GM12878 (cell line): ENCODE data around the gene CHMP4A. TPM values are rescaled to one million over a fixed set of nuclear protein-coding genes. Genes with fewer than 3 reads are reported as not detected.

Source experiments
- ATAC-seq: fragments of 200-7000 bp; cut with Tn5 transposase; 3 replicates; pipeline ENCODE4 v1.9.1; 2020; ENCODE audit warnings: mild to moderate bottlenecking, moderate library complexity
- BruUV-seq: library from RNA; stranded (reverse); fragments of 400-500 nt; replicated peaks from 2 replicates; lab custom pipeline; 2021; lab: Mats Ljungman, UMichigan
- CTCF ChIA-PET: fragments of 300-600 bp; sonication (Branson Sonifier 250); formaldehyde crosslinking; extraction: SDS; loops from one replicate; lab custom pipeline; 2021; ENCODE audit warnings: inconsistent platforms; lab: Yijun Ruan, JAX
- POLR2A ChIA-PET: fragments of 350-600 bp; formaldehyde crosslinking; extraction: SDS; loops from one replicate; lab custom pipeline; 2021; ENCODE audit warnings: inconsistent platforms; lab: Charles Lee
- RAD21 ChIA-PET: fragments of 300-600 bp; sonication (Branson Sonifier 250); formaldehyde crosslinking; loops from one replicate; lab custom pipeline; 2023; ENCODE audit warnings: antibody characterized with exemption; ENCODE audit not compliant: unreplicated experiment; lab: Charles Lee
- SMC1A ChIA-PET: fragments of 300-600 bp; sonication (Branson Sonifier 250); formaldehyde crosslinking; loops from one replicate; lab custom pipeline; 2023; ENCODE audit not compliant: unreplicated experiment, uncharacterized antibody; lab: Charles Lee
- DNase-seq: peaks from one replicate; pipeline ENCODE4 v3.0.0-alpha.2; 2011; ENCODE audit warnings: low read depth, low spot score
- FAIRE-seq: peaks from 3 replicates; lab custom pipeline; 2011; peaks lifted over from hg19 to GRCh38; lab: Jason Lieb, UNC
- H2AFZ ChIP-seq: 2 replicates; pipeline ENCODE4 v1.6.0; 2011; ENCODE audit warnings: low read depth, low read length, control low read depth; ENCODE audit not compliant: control insufficient read depth
- H3K27ac ChIP-seq: 2 replicates; pipeline ENCODE4 v1.5.1; 2011; ENCODE audit warnings: control low read depth; ENCODE audit not compliant: control insufficient read depth, insufficient read depth
- H3K27me3 ChIP-seq, 2 experiments: replicated peaks in 1 of 2; 2 replicates each; pipeline versions ENCODE4 v1.6.0 to v1.6.1; 2011; ENCODE audit warnings: low read length in 1 of 2; ENCODE audit not compliant: control insufficient read depth in 2 of 2, insufficient read depth in 2 of 2
- H3K36me3 ChIP-seq, 2 experiments: 2 replicates each; pipeline ENCODE4 v1.5.1; 2011; ENCODE audit warnings: low read length in 1 of 2; ENCODE audit not compliant: control insufficient read depth in 2 of 2, insufficient read depth in 2 of 2
- H3K4me1 ChIP-seq: 2 replicates; pipeline ENCODE4 v1.6.1; 2011; ENCODE audit warnings: mild to moderate bottlenecking, low read length, moderate library complexity, mixed read lengths; ENCODE audit not compliant: control insufficient read depth, insufficient read depth
- H3K4me2 ChIP-seq: 2 replicates; pipeline ENCODE4 v1.6.0; 2011; ENCODE audit warnings: control low read depth; ENCODE audit not compliant: control insufficient read depth, insufficient read depth
- H3K4me3 ChIP-seq: fragments of 200-600 bp; sonication (generic); 2 replicates; pipeline ENCODE4 v1.5.1; 2016
- H3K79me2 ChIP-seq: 2 replicates; pipeline ENCODE4 v1.6.0; 2011; ENCODE audit warnings: low read length; ENCODE audit not compliant: control insufficient read depth, insufficient read depth
- H3K9ac ChIP-seq: 2 replicates; pipeline ENCODE4 v1.8.0; 2011; ENCODE audit warnings: low read length, control low read depth, mixed read lengths; ENCODE audit not compliant: control insufficient read depth, insufficient read depth
- H3K9me3 ChIP-seq: replicated peaks from 3 replicates; pipeline ENCODE4 v1.5.1; 2011; ENCODE audit warnings: mild to moderate bottlenecking, low read length; ENCODE audit not compliant: control insufficient read depth, insufficient read depth
- H4K20me1 ChIP-seq: 2 replicates; pipeline ENCODE4 v1.6.0; 2011; ENCODE audit not compliant: control insufficient read depth, insufficient read depth
- BRCA1 ChIP-seq: IDR thresholded peaks from 2 replicates; pipeline ENCODE4 v1.6.1; 2011; ENCODE audit warnings: low read depth, low read length, improper control_type of control experiment
- POLR2A ChIP-seq: IDR thresholded peaks from 2 replicates; pipeline ENCODE4 v1.6.1; 2011; ENCODE audit warnings: low read depth, mild to moderate bottlenecking, low read length
- POLR2AphosphoS2 ChIP-seq: IDR thresholded peaks from 2 replicates; pipeline ENCODE4 v1.6.1; 2011; ENCODE audit warnings: low read depth, mild to moderate bottlenecking, low read length, improper control_type of control experiment, moderate library complexity
- POLR2AphosphoS5 ChIP-seq: IDR thresholded peaks from 2 replicates; pipeline ENCODE4 v1.6.1; 2011; ENCODE audit warnings: mild to moderate bottlenecking, low read length, inconsistent platforms
- SUPT20H ChIP-seq: IDR thresholded peaks from 2 replicates; pipeline ENCODE4 v1.6.1; 2011; ENCODE audit warnings: low read depth, mild to moderate bottlenecking, low read length, moderate library complexity, borderline replicate concordance; ENCODE audit not compliant: control insufficient read depth
- WGBS: methylation state at CpG from one replicate; pipeline ENCODE4 v1.1.6; 2016; ENCODE audit warnings: low lambda C conversion rate; ENCODE audit not compliant: insufficient replicate concordance, insufficient coverage; ENCODE audit errors: missing lambda C conversion rate; 5-methylcytosine and 5-hydroxymethylcytosine counted together
- in situ Hi-C: fragments of 300-500 bp; cut with MboI; formaldehyde crosslinking; loops from 9 replicates; pipeline ENCODE4 v1.14.3; 2018; ENCODE audit warnings: mixed read lengths
- intact Hi-C: fragments of 100-400 bp; cut with micrococcal nuclease; formaldehyde crosslinking; loops from one replicate; pipeline ENCODE4 v1.14.2; 2022; ENCODE audit not compliant: unreplicated experiment
- polyA plus RNA-seq, 11 experiments: library from polyadenylated mRNA; depleted of rRNA in 4 of 11; unstranded in 6 of 11; stranded (reverse) in 5 of 11; fragments of >200 nt; fragmentation: Nextera tagmentation in 4 of 11; fragmentation: Illumina TruSeq in 1 of 11; extraction: Ambion mirVana in 4 of 11; extraction: Trizol in 1 of 11; gene quantifications; 1 replicate in 1 of 11; 2 replicates in 10 of 11; pipeline versions ENCODE4 v1.2.1 to v1.2.3, GENCODE V29; 2011 to 2016; ENCODE audit warnings: inconsistent platforms in 2 of 11, missing spikeins in 2 of 11, low read depth in 1 of 11
- total RNA-seq, 4 experiments: library from RNA; depleted of rRNA in 3 of 4; stranded (reverse); fragments of >200 nt in 3 of 4; fragmentation: Illumina TruSeq in 1 of 4; extraction: Trizol in 1 of 4; gene quantifications; 2 replicates each; pipeline versions ENCODE4 v1.2.1 to v1.2.3, GENCODE V29; 2013 to 2021

Gene CHMP4A
- total and polyA plus RNA-seq, 10 of the 15 experiments (the other 5 are each of a cell fraction or from before 2014, with no cell fraction given) = 35.5 to 151 (median 84.7) TPM

- Histone ChIP-seq H2AFZ (no peak overlapping the region), H3K27ac (no peak overlapping the region), H3K4me2 (no peak overlapping the region), H4K20me1 (peaks cover 3% of the 10 kb centered on the region; the same call in 1 of the 2 replicates), H3K79me2 (peaks cover 33% of the 10 kb centered on the region), H3K36me3 (peaks cover 11 to 52% of the 10 kb centered on the region in 2 experiments), H3K4me3 (no peak overlapping the region), H3K4me1 (peaks cover 15% of the 10 kb centered on the region), H3K9ac (no peak overlapping the region), H3K27me3 (no peaks in the 10 kb centered on the region), H3K9me3 (no peaks in the 10 kb centered on the region)
- intact Hi-C loops (no loop called here), in situ Hi-C loops (no loop called here)
- TF ChIP-seq POLR2A (0 out of 2 replicates have a peak, but pooled peaks have one; percentile 2), BRCA1 (no peak), POLR2AphosphoS5 (no peak)
- no TSS peak for BruUV-seq
- SMC1A ChIA-PET = interaction anchor here (0.6 to 1.5 kb wide), 5 partner anchors 8 to 62 kb away, joined by 3 to 4 read pairs (median 3); partner anchors contain the start of genes DHRS1 and NOP9
- no peak for FAIRE-seq
- 97% methylated on average over 2 of the region's 2 CpGs for WGBS
- no peak for DNase-seq
- RAD21 ChIA-PET = interaction anchor here (0.6 to 1.1 kb wide), 2 partner anchors 59 to 193 kb away, joined by 3 read pairs; no protein-coding TSS in a partner anchor
- POLR2A ChIA-PET = interaction anchor here (0.7 to 1.9 kb wide), 6 partner anchors 9 to 76 kb away, joined by 3 to 6 read pairs (median 3); partner anchors contain the start of genes IRF9, MDP1 and RABGGTA
- no peak for ATAC-seq
- CTCF ChIA-PET = interaction anchor here (0.6 to 12.3 kb wide), 6 partner anchors 24 to 96 kb away, joined by 3 to 368 read pairs (median 5); partner anchors contain the start of genes CHMP4A, CIDEB, DHRS1 and NOP9
These were observed 24.2 kb upstream of the CHMP4A start for GRCh38 chr14:24237463-24237955.

- POLR2A ChIA-PET = interaction anchor here (0.8 to 1.9 kb wide), 5 partner anchors 8 to 75 kb away, joined by 3 to 6 read pairs (median 3); partner anchors contain the start of genes IRF9 and RABGGTA
- intact Hi-C loops (no loop called here), in situ Hi-C loops (no loop called here)
- TF ChIP-seq POLR2AphosphoS2 (0 out of 2 replicates have a peak, but pooled peaks have one; percentile 30), SUPT20H (no peak), POLR2A (peak; percentile 45; the same call in 1 of the 2 replicates)
- Histone ChIP-seq H3K4me1 (peaks cover 15% of the 10 kb centered on the region), H3K27me3 (no peaks in the 10 kb centered on the region), H3K27ac (no peak overlapping the region), H3K9ac (no peak overlapping the region), H4K20me1 (peaks cover 3% of the 10 kb centered on the region; the same call in 1 of the 2 replicates), H3K79me2 (peaks cover 32% of the 10 kb centered on the region), H3K36me3 (peaks cover 11 to 52% of the 10 kb centered on the region in 2 experiments), H2AFZ (no peak overlapping the region), H3K4me3 (no peak overlapping the region), H3K4me2 (no peak overlapping the region), H3K9me3 (no peaks in the 10 kb centered on the region)
- ATAC-seq = no peak
- DNase-seq = no peak
- FAIRE-seq = no peak
- BruUV-seq = no TSS peak
- RAD21 ChIA-PET = interaction anchor here (0.6 to 1.3 kb wide), 3 partner anchors 60 to 194 kb away, joined by 3 read pairs; no protein-coding TSS in a partner anchor
- SMC1A ChIA-PET = interaction anchor here (0.6 to 1.5 kb wide), 6 partner anchors 8 to 189 kb away, joined by 3 to 5 read pairs (median 3); partner anchors contain the start of gene CHMP4A
- WGBS = 97% methylated on average over 6 of the region's 6 CpGs
- CTCF ChIA-PET = interaction anchor here (0.7 to 1.4 kb wide), 3 partner anchors 23 to 71 kb away, joined by 4 to 6 read pairs (median 4); partner anchors contain the start of genes CHMP4A and CIDEB
These were observed 23.6 kb upstream of the CHMP4A start for GRCh38 chr14:24236689-24237462.
